ENCODE results near the gene GAN.

The GAN gene

DNA sequence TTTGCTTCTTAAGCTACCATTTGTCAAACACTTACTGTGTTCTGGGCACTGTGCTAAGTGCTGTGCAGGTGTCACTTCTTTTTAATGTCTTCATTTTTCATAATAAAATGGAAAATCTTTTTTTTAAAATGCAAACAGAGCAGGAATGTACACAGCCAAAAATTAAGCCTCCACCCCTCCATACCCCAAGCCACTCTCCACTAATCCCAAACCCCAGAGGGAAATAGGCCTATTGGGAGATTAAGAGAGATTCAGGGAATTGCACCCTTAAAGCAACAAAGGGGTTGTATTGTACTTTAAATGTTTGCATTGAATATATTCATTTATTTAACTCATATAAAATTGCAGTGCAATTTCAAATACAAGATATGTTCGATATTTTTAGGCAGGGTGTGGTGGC, 28.6 kb upstream of the GAN start:
- Histone ChIP-seq H3K4me1 (ENCODE audit: low read length) (no peaks in the 10 kb centered on the region), H3K4me3 (ENCODE audit: low read length) (no peak overlapping the region), H3K36me3 (replicated peaks; ENCODE audit: low read depth, low read length) (no peaks in the 10 kb centered on the region), H3K79me2 (ENCODE audit: low read length) (no peaks in the 10 kb centered on the region), H3K27me3 (ENCODE audit: low read depth, low read length) (0 out of 2 replicates have a peak, but pooled peaks cover 6% of the 10 kb centered on the region), H3K9ac (ENCODE audit: low read length) (no peak overlapping the region), H3K4me2 (ENCODE audit: low read length) (no peak overlapping the region), H3K9me3 (ENCODE audit: insufficient read depth, low read length) (no peaks in the 10 kb centered on the region), H3K27ac (ENCODE audit: low read length) (no peak overlapping the region), H2AFZ (ENCODE audit: low read depth, low read length) (no peak overlapping the region), H4K20me1 (ENCODE audit: insufficient read depth, low read length) (no peaks in the 10 kb centered on the region)
- no peak for TF ChIP-seq EZH2phosphoT487 (IDR thresholded peaks at IDR 0.05; ENCODE audit: low read depth)
- TF ChIP-seq, protein P1, sequence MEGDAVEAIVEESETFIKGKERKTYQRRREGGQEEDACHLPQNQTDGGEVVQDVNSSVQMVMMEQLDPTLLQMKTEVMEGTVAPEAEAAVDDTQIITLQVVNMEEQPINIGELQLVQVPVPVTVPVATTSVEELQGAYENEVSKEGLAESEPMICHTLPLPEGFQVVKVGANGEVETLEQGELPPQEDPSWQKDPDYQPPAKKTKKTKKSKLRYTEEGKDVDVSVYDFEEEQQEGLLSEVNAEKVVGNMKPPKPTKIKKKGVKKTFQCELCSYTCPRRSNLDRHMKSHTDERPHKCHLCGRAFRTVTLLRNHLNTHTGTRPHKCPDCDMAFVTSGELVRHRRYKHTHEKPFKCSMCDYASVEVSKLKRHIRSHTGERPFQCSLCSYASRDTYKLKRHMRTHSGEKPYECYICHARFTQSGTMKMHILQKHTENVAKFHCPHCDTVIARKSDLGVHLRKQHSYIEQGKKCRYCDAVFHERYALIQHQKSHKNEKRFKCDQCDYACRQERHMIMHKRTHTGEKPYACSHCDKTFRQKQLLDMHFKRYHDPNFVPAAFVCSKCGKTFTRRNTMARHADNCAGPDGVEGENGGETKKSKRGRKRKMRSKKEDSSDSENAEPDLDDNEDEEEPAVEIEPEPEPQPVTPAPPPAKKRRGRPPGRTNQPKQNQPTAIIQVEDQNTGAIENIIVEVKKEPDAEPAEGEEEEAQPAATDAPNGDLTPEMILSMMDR (IDR thresholded peaks at IDR 0.05; ENCODE audit: low read depth, low read length) = no peak

GRCh38 chr16:81291117-81291516, 23.6 kb upstream of the GAN start:
- TF ChIP-seq, protein P1 (IDR thresholded peaks at IDR 0.05; ENCODE audit: low read depth, low read length) = no peak
- no peak for TF ChIP-seq EZH2phosphoT487 (IDR thresholded peaks at IDR 0.05; ENCODE audit: low read depth)
- H3K27ac ChIP-seq (ENCODE audit: low read length) = no peak overlapping the region
- no peaks in the 10 kb centered on the region for H3K4me1 ChIP-seq (ENCODE audit: low read length)
- no peak overlapping the region for H3K4me2 ChIP-seq (ENCODE audit: low read length)
- H3K9ac ChIP-seq (ENCODE audit: low read length) = no peak overlapping the region
- no peak overlapping the region for H3K4me3 ChIP-seq (ENCODE audit: low read length)
- no peaks in the 10 kb centered on the region; the same call in 1 of the 2 replicates for H3K27me3 ChIP-seq (ENCODE audit: low read depth, low read length)
- no peaks in the 10 kb centered on the region for H3K9me3 ChIP-seq (ENCODE audit: insufficient read depth, low read length)
- no peaks in the 10 kb centered on the region for H3K79me2 ChIP-seq (ENCODE audit: low read length)
- no peak overlapping the region for H2AFZ ChIP-seq (ENCODE audit: low read depth, low read length)
- H4K20me1 ChIP-seq (ENCODE audit: insufficient read depth, low read length) = no peaks in the 10 kb centered on the region
- no peaks in the 10 kb centered on the region for H3K36me3 ChIP-seq (replicated peaks; ENCODE audit: low read depth, low read length)

DNA sequence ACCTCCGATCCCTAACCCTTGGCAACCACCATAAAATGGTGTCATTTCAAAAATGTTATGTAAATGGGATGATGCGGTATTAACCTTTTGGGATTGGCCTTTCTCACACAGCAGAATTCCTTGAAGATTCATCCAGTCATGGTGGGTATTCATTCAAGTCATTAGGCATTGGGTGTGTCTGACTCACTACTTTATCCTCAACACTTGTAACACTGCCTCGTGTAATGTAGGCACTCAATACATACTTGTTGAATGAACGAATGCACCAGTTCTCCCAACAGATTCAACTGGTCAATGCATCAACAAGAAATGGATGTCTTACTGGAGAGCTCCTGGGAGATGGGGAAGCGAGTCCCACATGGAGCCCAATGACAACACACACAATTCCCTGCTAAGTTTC, 21.8 kb upstream of the GAN start:
- H3K9ac ChIP-seq (ENCODE audit: low read length) = no peak overlapping the region
- peaks cover 9% of the 10 kb centered on the region for H3K27me3 ChIP-seq (ENCODE audit: low read depth, low read length)
- H3K79me2 ChIP-seq (ENCODE audit: low read length) = no peaks in the 10 kb centered on the region
- H3K36me3 ChIP-seq (replicated peaks; ENCODE audit: low read depth, low read length) = no peaks in the 10 kb centered on the region
- H3K27ac ChIP-seq (ENCODE audit: low read length) = no peak overlapping the region
- H3K9me3 ChIP-seq (ENCODE audit: insufficient read depth, low read length) = no peaks in the 10 kb centered on the region
- no peaks in the 10 kb centered on the region for H4K20me1 ChIP-seq (ENCODE audit: insufficient read depth, low read length)
- H2AFZ ChIP-seq (ENCODE audit: low read depth, low read length) = no peak overlapping the region
- no peaks in the 10 kb centered on the region for H3K4me1 ChIP-seq (ENCODE audit: low read length)
- no peak for TF ChIP-seq EZH2phosphoT487 (IDR thresholded peaks at IDR 0.05; ENCODE audit: low read depth)
- TF ChIP-seq, protein P1 (IDR thresholded peaks at IDR 0.05; ENCODE audit: low read depth, low read length) = no peak
- no peak overlapping the region for H3K4me2 ChIP-seq (ENCODE audit: low read length)
- no peak overlapping the region for H3K4me3 ChIP-seq (ENCODE audit: low read length)

GRCh38 chr16:81293909-81294802, 20.6 kb upstream of the GAN start:
- Histone ChIP-seq H3K27ac (ENCODE audit: low read length) (no peak overlapping the region), H3K36me3 (replicated peaks; ENCODE audit: low read depth, low read length) (no peaks in the 10 kb centered on the region), H3K79me2 (ENCODE audit: low read length) (no peaks in the 10 kb centered on the region), H3K9me3 (ENCODE audit: insufficient read depth, low read length) (no peaks in the 10 kb centered on the region), H3K4me2 (ENCODE audit: low read length) (no peak overlapping the region), H4K20me1 (ENCODE audit: insufficient read depth, low read length) (no peaks in the 10 kb centered on the region), H3K4me3 (ENCODE audit: low read length) (no peak overlapping the region), H2AFZ (ENCODE audit: low read depth, low read length) (no peak overlapping the region), H3K4me1 (ENCODE audit: low read length) (no peaks in the 10 kb centered on the region), H3K27me3 (ENCODE audit: low read depth, low read length) (peaks cover 12% of the 10 kb centered on the region), H3K9ac (ENCODE audit: low read length) (no peak overlapping the region)
- no peak for TF ChIP-seq EZH2phosphoT487 (IDR thresholded peaks at IDR 0.05; ENCODE audit: low read depth)
- TF ChIP-seq, protein P1 (IDR thresholded peaks at IDR 0.05; ENCODE audit: low read depth, low read length) = no peak

Data from OCI-LY3 (cell line).